ENCODE data around the gene VSTM4. TPM values are rescaled to one million over a fixed set of nuclear protein-coding genes. Genes with fewer than 3 reads are reported as not detected.

The VSTM4 gene
- total RNA-seq, 1 experiment from 2014 or later = 1.7 TPM

- DNase-seq (ENCODE audit: low read depth) = no peak
- in situ Hi-C loops (cut with HindIII; ENCODE audit: low pct_unique_long_range_greater_than_20kb, low sequenced_read_pairs) = no loop called here
Measured at GRCh38 chr10:49007129-49007528, 108.2 kb downstream of the VSTM4 start.

DNA sequence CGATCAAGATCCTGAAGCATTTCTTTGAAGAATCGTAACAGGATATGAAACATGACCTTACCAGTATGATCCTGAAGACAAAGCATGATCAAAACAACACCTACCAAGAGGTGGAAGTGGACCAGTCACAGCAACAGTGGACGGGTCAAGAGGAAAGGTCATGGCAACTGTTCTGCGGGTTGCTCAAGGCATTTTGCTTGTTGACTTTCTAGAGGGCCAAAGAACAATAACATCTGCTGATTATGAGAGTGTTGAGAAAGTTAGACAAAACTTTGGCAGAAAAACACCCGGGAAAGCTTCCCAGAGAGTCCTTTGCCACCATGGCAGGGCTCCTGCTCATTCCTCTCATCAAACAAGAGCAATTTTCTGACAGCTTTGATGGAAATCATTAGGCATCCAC, 110.1 kb downstream of the VSTM4 start:
- in situ Hi-C loops (cut with HindIII; ENCODE audit: low pct_unique_long_range_greater_than_20kb, low sequenced_read_pairs) = no loop called here
- no peak for DNase-seq (ENCODE audit: low read depth)

- no peak for DNase-seq (ENCODE audit: low read depth)
- in situ Hi-C loops (cut with HindIII; ENCODE audit: low pct_unique_long_range_greater_than_20kb, low sequenced_read_pairs) = no loop called here
Measured at GRCh38 chr10:49001870-49002672, 113.3 kb downstream of the VSTM4 start.

DNA sequence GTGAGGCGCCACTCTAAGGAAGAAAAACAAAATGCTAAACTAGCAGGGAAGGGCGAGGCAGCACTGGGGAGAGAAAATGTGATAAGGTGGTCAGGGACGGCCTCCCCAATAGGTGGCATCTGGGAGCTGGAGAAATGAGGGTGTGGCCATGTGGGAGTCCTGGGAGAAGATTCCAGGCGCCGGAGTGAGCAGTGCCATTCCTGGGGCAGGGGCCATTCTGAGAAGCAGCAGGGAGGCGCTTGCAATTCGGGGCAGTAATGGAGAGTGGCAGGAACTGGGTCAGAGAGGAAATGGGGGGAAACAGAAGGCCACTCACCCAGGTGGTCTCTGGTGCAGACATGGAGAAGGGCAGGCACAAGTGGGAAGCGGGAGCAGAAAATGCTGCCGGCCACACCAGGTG, 113.9 kb downstream of the VSTM4 start:
- no peak for DNase-seq (ENCODE audit: low read depth)
- in situ Hi-C loops (cut with HindIII; ENCODE audit: low pct_unique_long_range_greater_than_20kb, low sequenced_read_pairs) = no loop called here

- DNase-seq (ENCODE audit: low read depth) = no peak
- in situ Hi-C loops (cut with HindIII; ENCODE audit: low pct_unique_long_range_greater_than_20kb, low sequenced_read_pairs) = no loop called here
Measured at GRCh38 chr10:49000437-49001398, 114.6 kb downstream of the VSTM4 start.

DNA sequence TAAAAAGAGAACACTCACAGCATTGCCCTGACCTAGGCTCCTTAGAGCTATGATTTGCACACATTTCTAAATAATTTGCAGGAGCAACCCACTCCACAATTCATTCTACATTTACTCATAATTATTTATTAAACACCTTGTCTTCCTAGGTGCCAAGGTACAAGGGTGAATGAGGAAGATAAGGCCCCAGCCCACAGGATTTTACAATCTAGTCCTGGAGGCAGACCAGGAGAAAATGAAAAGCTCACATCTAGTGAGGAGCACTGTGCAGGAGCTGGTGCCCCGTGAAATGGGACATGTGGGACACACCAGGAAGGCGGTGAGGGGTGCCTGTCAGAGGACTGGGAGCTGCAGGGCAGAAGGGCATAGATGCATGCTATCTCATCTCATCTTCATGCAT, 116.0 kb downstream of the VSTM4 start:
- in situ Hi-C loops (cut with HindIII; ENCODE audit: low pct_unique_long_range_greater_than_20kb, low sequenced_read_pairs) = no loop called here
- DNase-seq (ENCODE audit: low read depth) = no peak

DNA sequence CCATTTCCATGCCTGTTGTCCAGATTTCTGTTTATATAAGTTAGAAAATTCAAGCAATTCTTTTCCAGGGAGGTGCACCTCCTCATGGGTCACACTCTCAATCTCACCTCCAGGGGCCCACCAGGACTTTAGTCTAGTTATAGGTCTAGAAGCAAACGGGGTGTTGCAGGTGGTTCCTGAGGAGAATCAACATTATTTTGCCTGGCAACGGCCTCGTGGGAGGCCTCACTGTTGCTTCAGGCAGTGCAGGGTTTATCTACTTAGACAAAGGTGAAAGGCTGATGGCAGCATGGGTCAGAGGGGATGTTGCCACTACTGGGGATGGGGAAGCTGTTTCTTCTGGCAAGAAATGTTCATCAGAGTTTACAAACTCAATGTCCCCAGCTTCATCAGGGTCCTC, 119.0 kb downstream of the VSTM4 start:
- no peak for DNase-seq (ENCODE audit: low read depth)
- in situ Hi-C loops (cut with HindIII; ENCODE audit: low pct_unique_long_range_greater_than_20kb, low sequenced_read_pairs) = no loop called here

DNA sequence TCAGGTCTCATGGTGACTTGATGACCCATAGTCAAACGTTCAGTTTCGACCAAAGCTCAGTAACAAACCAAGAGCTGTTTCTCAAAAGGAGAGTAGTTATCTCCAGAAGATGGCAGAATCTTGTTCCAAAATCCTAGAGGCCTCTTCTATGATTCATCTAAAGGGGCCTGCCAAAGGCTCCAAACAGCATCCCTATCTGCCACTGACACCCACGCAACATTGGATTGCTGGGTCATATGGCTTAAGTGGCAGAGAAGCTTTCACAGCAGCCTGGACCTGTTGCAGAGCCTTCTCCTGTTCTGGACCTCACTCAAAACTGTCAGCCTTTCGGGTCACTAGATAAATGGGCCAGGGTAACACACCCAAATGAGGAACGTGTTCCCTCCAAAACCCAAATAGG, 121.7 kb downstream of the VSTM4 start:
- in situ Hi-C loops (cut with HindIII; ENCODE audit: low pct_unique_long_range_greater_than_20kb, low sequenced_read_pairs) = no loop called here
- no peak for DNase-seq (ENCODE audit: low read depth)

DNA sequence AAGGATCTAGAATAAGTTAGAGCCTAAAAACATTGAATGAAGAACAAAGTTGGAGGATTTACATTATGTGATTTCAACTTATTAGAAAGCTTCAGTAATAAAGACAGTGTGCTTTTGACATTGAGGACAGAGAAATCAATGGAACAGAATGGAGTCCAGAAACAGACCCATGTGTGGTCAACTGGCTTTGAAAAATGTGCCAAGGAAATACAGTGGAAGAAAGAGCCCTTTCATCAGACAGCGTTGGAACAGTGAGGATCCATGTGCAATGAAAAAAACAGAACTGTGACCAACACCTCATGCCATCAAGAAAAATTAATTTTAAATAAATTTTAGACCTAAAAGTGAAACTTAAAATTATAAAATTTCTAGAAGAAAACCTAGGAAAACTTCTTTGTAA, 125.1 kb downstream of the VSTM4 start:
- in situ Hi-C loops (cut with HindIII; ENCODE audit: low pct_unique_long_range_greater_than_20kb, low sequenced_read_pairs) = no loop called here
- no peak for DNase-seq (ENCODE audit: low read depth)

GRCh38 chr10:48985621-48986158, 129.6 kb downstream of the VSTM4 start:
- in situ Hi-C loops (cut with HindIII; ENCODE audit: low pct_unique_long_range_greater_than_20kb, low sequenced_read_pairs) = no loop called here
- DNase-seq (ENCODE audit: low read depth) = no peak

DNA sequence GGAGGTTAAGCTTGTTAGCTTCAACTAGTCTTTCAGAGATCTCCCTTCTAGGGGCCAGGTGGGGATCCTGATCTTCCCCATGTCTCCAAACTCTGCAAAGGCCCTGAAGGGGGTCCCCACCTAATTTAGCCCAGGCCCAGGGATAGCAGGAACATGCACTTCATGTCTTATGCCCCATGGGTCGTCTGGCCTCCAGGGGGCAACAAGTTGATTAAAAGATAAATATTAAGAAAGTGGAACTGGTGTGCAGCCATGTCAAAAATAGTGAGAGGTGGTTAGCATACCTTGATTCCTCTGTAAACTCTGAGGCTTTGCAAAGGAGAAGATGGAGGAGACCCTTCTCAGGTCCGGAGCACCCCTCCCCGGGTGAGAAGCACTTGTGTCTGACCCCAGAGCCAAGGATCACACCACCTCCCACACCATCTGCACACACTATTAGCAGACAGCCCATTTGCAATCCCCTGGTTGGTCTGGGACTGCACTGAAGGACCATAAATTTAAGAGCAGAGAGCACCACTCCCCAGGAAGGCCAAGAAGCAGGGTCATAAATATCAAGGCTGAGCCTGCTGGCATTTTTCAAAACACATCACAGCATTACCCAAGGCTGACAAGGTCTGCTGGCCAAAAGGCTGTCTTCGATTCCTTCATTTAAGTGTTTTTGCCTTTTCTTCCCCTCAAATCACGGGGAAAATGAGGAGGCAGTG, 131.5 kb downstream of the VSTM4 start:
- DNase-seq (ENCODE audit: low read depth) = no peak
- in situ Hi-C loops (cut with HindIII; ENCODE audit: low pct_unique_long_range_greater_than_20kb, low sequenced_read_pairs) = no loop called here

DNA sequence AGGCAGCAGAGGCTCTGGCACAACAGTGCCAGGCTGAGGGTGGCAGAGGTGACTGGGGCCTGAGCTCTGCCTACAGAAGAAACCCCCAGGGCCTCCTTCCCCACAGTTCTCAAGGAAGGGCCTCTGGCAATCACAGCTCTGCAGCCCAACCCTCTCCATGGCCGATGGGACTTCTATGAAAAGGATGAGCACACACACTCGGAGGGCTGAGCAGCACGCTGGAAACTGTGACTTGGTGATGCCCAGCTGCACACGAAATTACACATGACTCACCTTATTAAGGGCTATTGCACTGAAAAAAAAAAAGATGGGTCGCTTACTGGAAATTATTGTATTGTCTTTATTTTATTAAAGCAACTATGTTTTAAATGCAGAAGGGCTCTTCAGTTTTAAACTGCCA, 132.7 kb downstream of the VSTM4 start:
- in situ Hi-C loops (cut with HindIII; ENCODE audit: low pct_unique_long_range_greater_than_20kb, low sequenced_read_pairs) = no loop called here

GRCh38 chr10:48981310-48981907, 133.9 kb downstream of the VSTM4 start:
- in situ Hi-C loops (cut with HindIII; ENCODE audit: low pct_unique_long_range_greater_than_20kb, low sequenced_read_pairs) = no loop called here
- peak; percentile 28 for DNase-seq (ENCODE audit: low read depth)

More for the DNA sequence above, 132.7 kb downstream of the VSTM4 start:
- peak; percentile 19 for DNase-seq (ENCODE audit: low read depth)

DNA sequence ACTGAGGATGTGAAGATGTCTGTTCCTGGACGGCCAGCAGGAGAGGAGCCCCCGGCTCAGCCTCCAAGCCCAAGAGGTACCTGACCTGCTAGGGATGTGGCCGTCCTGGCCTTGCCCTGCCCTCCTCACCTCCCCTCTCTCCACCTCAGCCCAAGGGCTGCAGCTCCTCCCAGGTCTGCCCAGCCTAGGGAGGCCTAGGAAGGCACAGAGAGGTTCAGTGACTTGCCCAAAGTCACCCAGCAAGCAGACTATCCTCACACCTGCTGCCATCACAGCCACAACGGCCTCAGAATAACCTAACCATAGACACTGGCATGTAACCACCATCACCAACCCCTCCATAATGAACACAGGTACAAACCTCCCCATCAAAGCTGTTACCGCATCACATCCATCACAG, 137.0 kb downstream of the VSTM4 start:
- no peak for DNase-seq (ENCODE audit: low read depth)
- in situ Hi-C loops (cut with HindIII; ENCODE audit: low pct_unique_long_range_greater_than_20kb, low sequenced_read_pairs) = no loop called here

DNA sequence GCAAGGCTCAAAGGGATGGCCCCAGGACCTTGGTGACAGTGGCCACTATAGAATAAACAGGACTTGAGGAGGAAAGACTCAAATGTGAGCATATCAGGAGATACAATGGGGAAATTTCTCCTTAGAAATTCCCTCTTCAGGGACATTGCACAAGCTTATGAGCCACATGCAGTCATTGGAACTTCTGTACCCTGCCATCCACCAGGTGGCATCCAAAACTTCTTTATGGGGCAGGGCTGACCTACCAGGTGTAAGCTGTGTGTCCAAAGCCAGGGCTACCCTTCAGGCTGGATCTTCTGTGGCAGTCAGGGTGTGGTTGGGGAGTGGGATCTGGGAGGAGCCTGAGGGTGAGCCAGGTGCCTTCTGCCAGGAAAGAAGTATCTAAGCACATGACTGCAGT, 139.1 kb downstream of the VSTM4 start:
- peak; percentile 32 for DNase-seq (ENCODE audit: low read depth)
- in situ Hi-C loops (cut with HindIII; ENCODE audit: low pct_unique_long_range_greater_than_20kb, low sequenced_read_pairs) = no loop called here

- in situ Hi-C loops (cut with HindIII; ENCODE audit: low pct_unique_long_range_greater_than_20kb, low sequenced_read_pairs) = no loop called here
Measured at GRCh38 chr10:48974510-48975156, 140.7 kb downstream of the VSTM4 start.

GRCh38 chr10:48973065-48973464, 142.3 kb downstream of the VSTM4 start:
- in situ Hi-C loops (cut with HindIII; ENCODE audit: low pct_unique_long_range_greater_than_20kb, low sequenced_read_pairs) = no loop called here
- DNase-seq (ENCODE audit: low read depth) = no peak

More at GRCh38 chr10:48974510-48975156, 140.7 kb downstream of the VSTM4 start:
- DNase-seq (ENCODE audit: low read depth) = no peak

GRCh38 chr10:48970654-48971053, 144.7 kb downstream of the VSTM4 start:
- in situ Hi-C loops (cut with HindIII; ENCODE audit: low pct_unique_long_range_greater_than_20kb, low sequenced_read_pairs) = no loop called here

More at GRCh38 chr10:48970654-48971053, 144.7 kb downstream of the VSTM4 start:
- no peak for DNase-seq (ENCODE audit: low read depth)
